Head of caudate nucleus (tissue), 42 donors: Measurements from ENCODE around the gene RSPO3.
"Not testable (repeated sequence)": the region's sequence is repeated elsewhere in the genome, so short reads cannot be mapped to it uniquely, and the experiment has no call there.

Experiments
- DNase-seq, 42 donors: peaks; one replicate each; pipeline versions ENCODE4 v3.0.0 to v3.0.0-alpha.2; 2020 to 2021; ENCODE audit warnings: mixed read lengths in 7 of 42
- intact Hi-C: fragments of 100-400 bp; cut with DNase I; formaldehyde crosslinking; loops from one replicate; pipeline ENCODE4 v1.15.0; 2022

RSPO3 gene

GRCh38 chr6:127191716-127192115 is 73.2 kb downstream of the RSPO3 start:
- no peak for DNase-seq
- intact Hi-C loops, result no loop called here

GRCh38 chr6:127192911-127193541 is 74.6 kb downstream of the RSPO3 start:
- no peak for DNase-seq
- intact Hi-C loops, result no loop called here

- DNase-seq, result no peak
- intact Hi-C loops, result no loop called here
Observed at GRCh38 chr6:127195833-127196232, 77.4 kb downstream of the RSPO3 start.

DNA sequence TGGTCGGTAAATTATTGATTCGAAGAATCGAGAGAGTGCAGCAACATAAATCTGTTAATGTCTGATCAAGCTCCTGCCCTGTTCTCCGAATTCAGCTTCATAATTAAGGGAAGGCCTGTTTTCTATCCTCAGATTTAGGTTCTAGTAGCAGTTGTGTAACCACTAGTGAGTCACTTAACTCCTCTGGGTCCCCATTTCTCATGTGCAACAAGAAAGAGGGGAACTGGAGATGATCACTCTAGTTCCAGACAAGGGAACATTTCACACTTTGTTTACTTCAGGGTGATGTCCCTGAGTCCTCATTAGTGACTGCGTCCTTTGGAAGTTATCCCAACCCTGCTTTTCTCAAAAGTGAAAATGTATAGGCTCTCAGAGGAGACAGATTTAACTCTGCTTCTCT is 80.1 kb downstream of the RSPO3 start:
- no peak for DNase-seq
- intact Hi-C loops, result no loop called here

DNA sequence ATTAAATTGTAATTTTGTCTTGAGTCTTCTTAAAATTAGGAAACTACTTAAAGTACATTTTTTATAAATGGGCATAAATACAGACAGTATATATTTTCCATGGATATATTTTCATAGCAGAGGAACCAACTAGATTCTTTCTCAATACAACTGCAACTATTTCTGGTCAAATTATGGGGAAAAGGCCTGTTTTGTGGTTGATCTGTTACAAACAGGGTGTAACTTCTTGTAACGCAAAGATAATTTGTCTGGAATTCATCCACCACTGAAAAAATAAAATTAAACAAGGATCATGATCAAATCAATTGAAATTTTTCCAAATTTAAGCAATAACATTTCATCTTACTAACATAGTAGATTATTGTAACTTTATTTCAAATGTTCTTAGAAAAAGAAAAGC is 81.0 kb downstream of the RSPO3 start:
- no peak for DNase-seq
- intact Hi-C loops, result no loop called here

GRCh38 chr6:127200114-127200513 is 81.6 kb downstream of the RSPO3 start:
- DNase-seq, result no peak
- intact Hi-C loops, result no loop called here

DNA sequence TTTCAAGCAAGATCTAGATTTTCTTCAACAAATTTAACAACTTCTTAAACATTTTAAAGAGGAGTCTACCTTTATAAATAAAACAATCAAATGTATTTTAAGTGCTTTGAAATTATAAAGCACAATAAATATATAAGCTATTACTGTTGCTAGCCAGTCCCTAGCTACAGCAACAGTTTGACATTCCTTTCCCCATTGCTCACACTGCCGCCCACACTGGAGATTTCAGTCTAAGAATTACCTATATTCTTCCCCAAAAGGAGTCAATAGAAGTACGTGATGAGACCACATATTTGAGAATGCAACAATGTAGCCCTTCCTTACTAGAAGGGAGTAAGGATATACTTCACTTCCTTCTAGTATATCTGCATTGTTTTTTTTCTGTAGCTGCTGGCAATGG is 82.8 kb downstream of the RSPO3 start:
- no peak for DNase-seq
- intact Hi-C loops, result no loop called here

- intact Hi-C loops, result no loop called here
Observed at GRCh38 chr6:127202676-127203075, 84.2 kb downstream of the RSPO3 start.

GRCh38 chr6:127204281-127204680 is 85.8 kb downstream of the RSPO3 start:
- intact Hi-C loops, result no loop called here
- no peak for DNase-seq

More at GRCh38 chr6:127202676-127203075, 84.2 kb downstream of the RSPO3 start:
- no peak for DNase-seq

DNA sequence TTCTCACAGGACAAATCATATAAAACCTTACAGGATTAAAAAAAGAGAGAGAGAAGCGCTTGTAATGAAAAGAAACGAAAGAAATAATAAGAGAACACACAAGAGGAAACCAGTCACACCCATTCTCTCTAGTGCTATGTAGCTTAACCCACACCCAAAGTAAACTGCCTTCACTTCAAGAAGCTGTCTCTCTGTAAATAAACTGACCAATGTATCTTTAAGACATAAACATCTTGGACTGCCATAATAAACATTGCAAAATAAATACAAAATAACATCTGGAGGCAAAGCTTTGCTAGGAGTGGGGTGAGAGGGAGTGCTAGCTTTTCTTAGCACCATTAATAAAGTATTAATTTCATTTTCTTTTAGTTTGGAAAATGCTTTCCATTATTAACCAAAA is 86.6 kb downstream of the RSPO3 start:
- intact Hi-C loops, result no loop called here
- no peak for DNase-seq

DNA sequence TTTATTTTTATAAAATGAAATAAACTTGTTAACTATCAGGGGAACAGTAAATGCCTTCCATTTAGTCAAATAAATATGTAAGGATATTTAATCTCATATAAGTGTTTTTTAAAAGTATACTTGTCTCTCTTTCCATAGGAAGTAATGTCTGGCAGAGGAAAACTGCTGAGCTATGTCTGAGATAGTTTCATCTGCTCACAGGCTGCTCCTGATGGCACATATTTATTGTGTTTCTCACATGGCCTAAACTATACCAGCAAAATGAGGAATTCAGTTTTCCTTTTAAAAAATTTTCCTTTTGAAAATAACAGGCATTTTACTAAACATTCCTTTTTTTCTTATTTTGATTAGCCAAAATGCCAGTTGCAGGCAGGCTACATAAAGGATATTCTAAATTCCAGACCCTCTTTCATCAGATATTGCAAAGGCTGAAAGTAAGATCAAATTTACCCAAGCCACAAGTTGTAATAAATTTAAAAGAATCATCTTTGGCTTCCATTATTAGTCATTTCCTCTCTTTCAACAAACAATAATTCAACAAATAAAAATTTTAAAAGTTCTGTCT is 88.1 kb downstream of the RSPO3 start:
- intact Hi-C loops, result no loop called here
- DNase-seq, result no peak

DNA sequence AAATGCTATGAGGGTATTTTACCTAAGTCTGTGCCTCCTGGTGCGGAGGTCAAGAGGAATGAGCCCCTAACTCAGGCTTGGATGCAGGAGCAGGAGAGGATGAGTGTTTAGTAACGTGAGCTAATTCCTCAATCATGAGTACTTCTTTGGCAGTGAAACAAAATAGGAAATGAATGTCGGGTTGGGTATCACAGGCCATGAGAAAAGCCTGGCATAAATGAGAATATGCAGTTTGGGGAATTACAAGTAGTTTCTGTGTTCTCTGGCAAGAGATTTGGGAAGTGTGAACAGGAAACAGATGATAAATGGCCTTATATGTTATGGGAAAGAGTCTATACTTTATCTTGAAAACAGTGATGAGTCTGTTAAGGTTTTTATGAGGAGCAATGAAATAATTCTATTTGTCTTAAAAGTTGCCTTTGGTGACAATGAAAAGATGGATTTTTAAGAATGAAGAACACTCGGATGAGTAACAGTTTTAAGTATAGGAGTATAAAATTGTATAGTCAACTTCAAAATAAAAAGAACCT is 89.2 kb downstream of the RSPO3 start:
- intact Hi-C loops, result no loop called here
- no peak for DNase-seq

- DNase-seq, result no peak
Observed at GRCh38 chr6:127210725-127211124, 92.3 kb downstream of the RSPO3 start.

GRCh38 chr6:127212376-127212775 is 93.9 kb downstream of the RSPO3 start:
- intact Hi-C loops, result no loop called here
- DNase-seq, result no peak

More at GRCh38 chr6:127210725-127211124, 92.3 kb downstream of the RSPO3 start:
- intact Hi-C loops, result no loop called here

- DNase-seq, intact Hi-C loops: not testable (repeated sequence)
Observed at GRCh38 chr6:127214032-127214431, 95.6 kb downstream of the RSPO3 start.

DNA sequence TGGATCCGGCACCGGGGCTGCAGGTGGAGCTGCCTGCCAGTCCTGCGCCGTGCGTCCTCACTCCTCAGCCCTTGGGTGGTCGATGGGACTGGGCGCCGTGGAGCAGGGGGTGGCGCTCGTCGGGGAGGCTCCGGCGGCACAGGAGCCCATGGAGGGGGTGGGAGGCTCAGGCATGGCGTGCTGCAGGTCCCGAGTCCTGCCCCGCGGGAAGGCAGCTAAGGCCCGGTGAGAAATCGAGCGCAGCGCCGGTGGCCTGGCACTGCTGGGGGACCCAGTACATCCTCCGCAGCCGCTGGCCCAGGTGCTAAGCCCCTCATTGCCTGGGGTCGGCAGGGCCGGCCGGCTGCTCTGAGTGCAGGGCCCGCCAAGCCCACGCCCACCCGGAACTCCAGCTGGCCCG is 96.1 kb downstream of the RSPO3 start:
- intact Hi-C loops, DNase-seq: not testable (repeated sequence)

DNA sequence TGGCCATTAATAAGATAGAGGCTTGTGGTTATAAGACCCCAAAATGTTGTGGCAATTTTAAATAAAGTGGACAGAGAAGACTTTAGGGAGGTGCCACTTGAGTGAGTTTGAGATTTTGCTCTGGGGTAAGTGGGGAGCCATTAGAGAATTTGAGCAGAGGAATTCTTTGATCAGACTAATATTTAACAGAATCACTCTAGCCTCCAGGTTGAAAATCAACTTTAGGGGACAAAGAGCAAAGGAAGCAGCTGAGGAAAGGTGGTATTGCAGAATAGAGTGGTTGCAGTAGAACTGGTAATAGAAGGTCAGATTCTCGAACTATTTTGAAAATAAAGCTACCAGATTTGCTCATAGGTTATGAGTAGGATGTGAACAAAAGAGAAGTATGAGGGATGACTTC is 97.5 kb downstream of the RSPO3 start:
- DNase-seq, result no peak
- intact Hi-C loops, result no loop called here

GRCh38 chr6:127216810-127217789 is 98.6 kb downstream of the RSPO3 start:
- no peak for DNase-seq
- intact Hi-C loops, result no loop called here

- intact Hi-C loops, result no loop called here
- no peak for DNase-seq
Observed at GRCh38 chr6:127219869-127220268, 101.4 kb downstream of the RSPO3 start.

DNA sequence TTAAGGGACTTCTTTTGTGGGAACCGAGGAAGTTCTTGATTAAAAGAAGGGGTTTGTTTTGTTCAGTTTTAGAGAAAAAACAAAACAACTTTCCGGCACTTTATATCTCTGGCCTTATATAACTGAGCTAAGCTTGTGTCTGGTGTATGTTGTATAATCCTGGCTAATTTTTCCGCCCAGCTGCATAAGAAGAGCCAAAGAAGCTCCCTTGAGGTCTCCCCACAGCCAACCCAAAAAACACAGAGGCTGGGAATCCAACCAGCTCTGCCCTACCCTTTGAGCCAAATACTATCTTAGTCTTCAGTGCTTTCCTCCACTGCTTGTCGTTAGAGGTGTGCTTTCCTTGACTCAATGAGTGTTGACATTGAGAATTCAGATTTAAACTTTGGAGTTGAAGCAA is 102.7 kb downstream of the RSPO3 start:
- no peak for DNase-seq

More for the DNA sequence above, 102.7 kb downstream of the RSPO3 start:
- intact Hi-C loops, result no loop called here
